Measurements from ENCODE around the gene NFX1. TPM values are rescaled to one million over a fixed set of nuclear protein-coding genes. Genes with fewer than 3 reads are reported as not detected.

The NFX1 gene
- total and polyA plus RNA-seq, 2 donors (not counting 1 experiment from before 2014, with no cell fraction given) = 67.6 to 76.3 TPM

DNA sequence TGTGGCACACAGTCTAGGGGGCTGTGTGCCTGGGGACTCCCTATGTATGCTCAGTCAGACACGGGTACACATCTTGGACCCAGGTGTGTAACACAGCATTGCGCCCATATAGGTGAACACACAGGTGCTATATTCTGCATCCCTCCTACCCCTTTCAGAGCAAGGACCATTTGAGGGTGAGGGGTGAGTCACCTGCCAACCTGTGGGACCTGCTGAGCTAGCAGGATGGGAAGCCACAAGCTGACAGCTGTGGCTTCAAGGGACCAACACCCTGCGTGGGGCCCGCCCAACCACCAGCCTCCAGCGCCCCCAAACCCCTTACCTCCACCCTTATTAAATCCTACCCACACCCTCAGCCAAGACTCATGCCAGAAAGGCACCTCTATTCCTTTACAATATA, 126.7 kb downstream of the NFX1 start:
- Histone ChIP-seq H3K4me2 (replicated peaks; ENCODE audit: low read depth, low read length, poor library complexity, severe bottlenecking) (no peak overlapping the region), H2AFZ (ENCODE audit: insufficient read depth, low read depth, low read length, poor library complexity, severe bottlenecking) (no peak overlapping the region), H3K9ac (ENCODE audit: low read length) (no peak overlapping the region), H3K36me3 (replicated peaks in 1 of 2; ENCODE audit: control extremely low read depth in 1 of 2, control insufficient read depth in 1 of 2, extremely low read depth in 1 of 2, insufficient read depth in 2 of 2, low read length in 1 of 2) (no peaks in the 10 kb centered on the region), H3K9me3 (ENCODE audit: control extremely low read depth in 1 of 3, control insufficient read depth in 2 of 3, insufficient read depth in 1 of 3, low read length in 2 of 3) (no peaks in the 10 kb centered on the region), H3K27me3 (replicated peaks in 1 of 4; ENCODE audit: control extremely low read depth in 1 of 4, control insufficient read depth in 3 of 4, insufficient read depth in 4 of 4, low read length in 3 of 4) (no peaks in the 10 kb centered on the region), H3K27ac (ENCODE audit: low read length in 2 of 2) (no peak overlapping the region), H3K4me3 (ENCODE audit: control extremely low read depth in 1 of 5, extremely low read depth in 1 of 5, insufficient read depth in 1 of 5, low read depth in 2 of 5, low read length in 4 of 5) (no peak overlapping the region), H3K4me1 (ENCODE audit: control insufficient read depth in 2 of 2, insufficient read depth in 2 of 2, low read length in 2 of 2) (no peaks in the 10 kb centered on the region), H4K20me1 (ENCODE audit: control insufficient read depth, insufficient read depth, low read length, poor library complexity, severe bottlenecking) (no peaks in the 10 kb centered on the region), H3K79me2 (ENCODE audit: control insufficient read depth, insufficient read depth, low read length) (no peaks in the 10 kb centered on the region)
- POLR2A ChIA-PET = no interaction called here
- Mint-ChIP-seq H3K9me3 (ENCODE audit: insufficient read depth) (no peaks in the 10 kb centered on the region), H3K27ac (no peak overlapping the region), H3K27me3 (peaks cover 15% of the 10 kb centered on the region), H3K4me3 (no peak overlapping the region), H3K4me1 (no peaks in the 10 kb centered on the region)
- no peak for DNase-seq
- 64% methylated on average over 5 of the region's 5 CpGs for WGBS (ENCODE audit: insufficient coverage)
- TF ChIP-seq, protein P1, sequence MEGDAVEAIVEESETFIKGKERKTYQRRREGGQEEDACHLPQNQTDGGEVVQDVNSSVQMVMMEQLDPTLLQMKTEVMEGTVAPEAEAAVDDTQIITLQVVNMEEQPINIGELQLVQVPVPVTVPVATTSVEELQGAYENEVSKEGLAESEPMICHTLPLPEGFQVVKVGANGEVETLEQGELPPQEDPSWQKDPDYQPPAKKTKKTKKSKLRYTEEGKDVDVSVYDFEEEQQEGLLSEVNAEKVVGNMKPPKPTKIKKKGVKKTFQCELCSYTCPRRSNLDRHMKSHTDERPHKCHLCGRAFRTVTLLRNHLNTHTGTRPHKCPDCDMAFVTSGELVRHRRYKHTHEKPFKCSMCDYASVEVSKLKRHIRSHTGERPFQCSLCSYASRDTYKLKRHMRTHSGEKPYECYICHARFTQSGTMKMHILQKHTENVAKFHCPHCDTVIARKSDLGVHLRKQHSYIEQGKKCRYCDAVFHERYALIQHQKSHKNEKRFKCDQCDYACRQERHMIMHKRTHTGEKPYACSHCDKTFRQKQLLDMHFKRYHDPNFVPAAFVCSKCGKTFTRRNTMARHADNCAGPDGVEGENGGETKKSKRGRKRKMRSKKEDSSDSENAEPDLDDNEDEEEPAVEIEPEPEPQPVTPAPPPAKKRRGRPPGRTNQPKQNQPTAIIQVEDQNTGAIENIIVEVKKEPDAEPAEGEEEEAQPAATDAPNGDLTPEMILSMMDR (IDR thresholded peaks at IDR 0.05) = no peak
- TF ChIP-seq EZH2 (IDR thresholded peaks at IDR 0.05; ENCODE audit: borderline replicate concordance, insufficient read depth, low read depth, low read length, poor library complexity, severe bottlenecking) = no peak
- CTCF ChIA-PET = interaction anchor here (3.5 kb wide), 1 partner anchor 129 kb away, joined by 21 read pairs; no protein-coding TSS in a partner anchor
- ATAC-seq (ENCODE audit: low read depth) = no peak
- intact Hi-C loops (cut with micrococcal nuclease) = no loop called here

DNA sequence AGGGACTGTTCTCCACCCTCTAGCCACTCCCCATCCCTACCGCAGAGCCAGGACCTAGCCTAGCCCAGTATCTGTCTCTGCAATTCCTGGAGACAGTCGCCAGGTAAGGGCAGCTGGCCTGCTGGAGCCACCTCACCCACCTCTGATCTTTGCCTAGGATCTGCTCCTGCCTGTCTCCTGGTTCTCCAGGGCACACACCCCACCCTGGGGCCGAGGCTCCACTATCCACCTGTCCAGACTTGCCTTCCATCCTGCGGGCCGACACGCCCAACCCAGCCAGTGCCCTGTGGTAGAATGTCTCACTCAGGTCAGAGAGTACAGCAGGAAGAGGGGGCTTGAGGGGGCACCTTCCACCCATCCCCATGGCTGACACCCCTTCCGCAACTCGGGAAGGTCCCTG, 127.8 kb downstream of the NFX1 start:
- H3K4me3 ChIP-seq (ENCODE audit: control extremely low read depth in 1 of 5, extremely low read depth in 1 of 5, insufficient read depth in 1 of 5, low read depth in 2 of 5, low read length in 4 of 5) = no peak overlapping the region
- no peak overlapping the region for H3K27ac ChIP-seq (ENCODE audit: low read length in 2 of 2)
- H3K4me1 ChIP-seq (ENCODE audit: control insufficient read depth in 2 of 2, insufficient read depth in 2 of 2, low read length in 2 of 2) = no peaks in the 10 kb centered on the region
- ATAC-seq (ENCODE audit: low read depth) (no peak), DNase-seq (no peak)
- intact Hi-C loops (cut with micrococcal nuclease) = no loop called here
- H3K4me2 ChIP-seq (replicated peaks; ENCODE audit: low read depth, low read length, poor library complexity, severe bottlenecking) = no peak overlapping the region
- POLR2A ChIA-PET = no interaction called here
- no peaks in the 10 kb centered on the region for H3K36me3 ChIP-seq (replicated peaks in 1 of 2; ENCODE audit: control extremely low read depth in 1 of 2, control insufficient read depth in 1 of 2, extremely low read depth in 1 of 2, insufficient read depth in 2 of 2, low read length in 1 of 2)
- no peaks in the 10 kb centered on the region for H3K9me3 ChIP-seq (ENCODE audit: control extremely low read depth in 1 of 3, control insufficient read depth in 2 of 3, insufficient read depth in 1 of 3, low read length in 2 of 3)
- Mint-ChIP-seq H3K4me3 (no peak overlapping the region), H3K9me3 (ENCODE audit: insufficient read depth) (no peaks in the 10 kb centered on the region), H3K27me3 (peaks cover 15% of the 10 kb centered on the region), H3K27ac (no peak overlapping the region), H3K4me1 (no peaks in the 10 kb centered on the region)
- H4K20me1 ChIP-seq (ENCODE audit: control insufficient read depth, insufficient read depth, low read length, poor library complexity, severe bottlenecking) = no peaks in the 10 kb centered on the region
- CTCF ChIA-PET = no interaction called here
- 91% methylated on average over 4 of the region's 8 CpGs for WGBS (ENCODE audit: insufficient coverage)
- H3K9ac ChIP-seq (ENCODE audit: low read length) = no peak overlapping the region
- no peak for TF ChIP-seq EZH2 (IDR thresholded peaks at IDR 0.05; ENCODE audit: borderline replicate concordance, insufficient read depth, low read depth, low read length, poor library complexity, severe bottlenecking)
- TF ChIP-seq, protein P1 (IDR thresholded peaks at IDR 0.05) = no peak
- no peaks in the 10 kb centered on the region for H3K27me3 ChIP-seq (replicated peaks in 1 of 4; ENCODE audit: control extremely low read depth in 1 of 4, control insufficient read depth in 3 of 4, insufficient read depth in 4 of 4, low read length in 3 of 4)
- no peaks in the 10 kb centered on the region for H3K79me2 ChIP-seq (ENCODE audit: control insufficient read depth, insufficient read depth, low read length)
- H2AFZ ChIP-seq (ENCODE audit: insufficient read depth, low read depth, low read length, poor library complexity, severe bottlenecking) = no peak overlapping the region
